Activated CD4-positive, alpha-beta T cell treated with anti-CD3 and anti-CD28 coated beads, Interleukin-2, amount 10 ng/mL, durations not matched to agents 7 days and 5 days (primary cell): ENCODE measurements around the gene EFCAB13. TPM values are rescaled to one million over a fixed set of nuclear protein-coding genes. Genes with fewer than 3 reads are reported as not detected.
"Not testable (repeated sequence)": the region's sequence is repeated elsewhere in the genome, so short reads cannot be mapped to it uniquely, and the experiment has no call there.

Experiments
- CTCF ChIA-PET: fragments of 350-600 bp; sonication (Branson Sonifier 250); formaldehyde crosslinking; loops from one replicate; lab custom pipeline; 2021; ENCODE audit warnings: antibody characterized with exemption; lab: Charles Lee
- POLR2A ChIA-PET: fragments of 350-600 bp; sonication (Branson Sonifier 250); formaldehyde crosslinking; loops from one replicate; lab custom pipeline; 2021; ENCODE audit warnings: antibody characterized with exemption; lab: Charles Lee
- DNase-seq: peaks from one replicate; pipeline ENCODE4 v3.0.0-alpha.2; 2020
- H3K27ac Mint-ChIP-seq: one replicate; pipeline ENCODE4 v1.8.0; 2021; ENCODE audit warnings: mild to moderate bottlenecking, moderate library complexity, mixed read lengths
- H3K27me3 Mint-ChIP-seq: one replicate; pipeline ENCODE4 v1.8.0; 2021; ENCODE audit warnings: mixed read lengths
- H3K36me3 Mint-ChIP-seq: one replicate; pipeline ENCODE4 v1.8.0; 2021; ENCODE audit warnings: low read depth, mixed read lengths
- H3K4me1 Mint-ChIP-seq: one replicate; pipeline ENCODE4 v1.8.0; 2021; ENCODE audit warnings: mixed read lengths
- H3K4me3 Mint-ChIP-seq: one replicate; pipeline ENCODE4 v1.8.0; 2021; ENCODE audit warnings: mild to moderate bottlenecking, moderate library complexity, mixed read lengths
- H3K9me3 Mint-ChIP-seq: one replicate; pipeline ENCODE4 v1.8.0; 2021; ENCODE audit warnings: mixed read lengths
- total RNA-seq, 2 experiments: library from RNA; stranded (reverse); gene quantifications; one replicate each; pipeline ENCODE4 v1.2.3, GENCODE V29; 2021

Gene EFCAB13
- total RNA-seq, 2 experiments from 2014 or later: 3.5 TPM

DNA sequence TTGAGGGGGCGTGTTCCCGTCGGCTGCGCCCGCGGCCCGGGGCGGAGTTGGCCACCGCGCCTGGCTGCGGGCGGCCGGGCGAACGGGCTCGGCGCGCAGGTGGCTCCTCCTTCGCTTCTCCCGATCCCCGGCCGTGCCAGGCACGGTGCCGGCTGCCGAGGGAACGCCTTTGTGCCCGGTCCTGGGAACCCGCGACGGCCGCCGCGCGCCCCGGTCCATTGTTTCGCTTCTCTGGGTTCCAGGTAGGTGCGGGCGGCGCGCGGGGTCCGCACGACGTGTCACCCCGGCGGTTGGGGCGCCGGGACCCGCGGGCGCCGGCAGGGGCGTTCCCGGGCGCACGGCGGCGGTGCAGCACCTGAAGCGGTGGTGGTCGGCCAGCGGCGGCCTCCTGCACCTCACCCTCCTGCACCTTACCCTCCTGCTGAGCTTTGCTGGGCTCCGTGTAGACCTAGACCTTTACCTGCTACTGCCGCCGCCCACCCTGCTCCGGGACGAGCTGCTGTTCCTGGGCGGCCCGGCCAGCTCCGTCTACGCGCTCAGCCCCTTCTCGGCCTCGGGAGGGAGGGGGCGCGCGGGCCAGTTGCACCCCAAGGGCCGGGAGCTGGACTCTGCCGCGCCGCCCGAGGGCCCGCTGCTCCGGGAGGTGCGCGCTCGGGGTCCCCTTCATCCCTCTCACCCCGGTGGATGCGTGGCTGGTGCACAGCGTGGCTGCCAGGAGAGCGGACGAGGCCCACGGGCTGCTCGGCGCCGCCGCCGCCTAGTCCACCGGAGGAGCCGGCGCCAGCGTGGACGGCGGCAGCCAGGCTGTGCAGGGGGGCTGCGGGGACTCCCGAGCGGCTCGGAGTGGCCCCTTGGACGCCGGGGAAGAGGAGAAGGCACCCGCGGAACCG lies 99.9 kb downstream of the EFCAB13 start:
- peak overlapping the region; percentile 62 for H3K4me3 Mint-ChIP-seq
- peaks cover 10% of the 10 kb centered on the region for H3K27me3 Mint-ChIP-seq
- no peak overlapping the region for H3K27ac Mint-ChIP-seq
- DNase-seq: no peak
- CTCF ChIA-PET: no interaction called here
- peaks cover 15% of the 10 kb centered on the region for H3K4me1 Mint-ChIP-seq
- peaks cover 2% of the 10 kb centered on the region for H3K9me3 Mint-ChIP-seq
- peaks cover 13% of the 10 kb centered on the region for H3K36me3 Mint-ChIP-seq
- POLR2A ChIA-PET: no interaction called here

- POLR2A ChIA-PET, H3K9me3 Mint-ChIP-seq, H3K27ac Mint-ChIP-seq, DNase-seq, H3K4me3 Mint-ChIP-seq, CTCF ChIA-PET: not testable (repeated sequence)
- Mint-ChIP-seq H3K27me3 (peaks cover 10% of the 10 kb centered on the region), H3K4me1 (peaks cover 15% of the 10 kb centered on the region), H3K36me3 (peaks cover 13% of the 10 kb centered on the region)
These were observed 101.5 kb downstream of the EFCAB13 start for GRCh38 chr17:47425233-47425632.

GRCh38 chr17:47425887-47426635 lies 102.3 kb downstream of the EFCAB13 start:
- H3K27me3 Mint-ChIP-seq: peaks cover 10% of the 10 kb centered on the region
- DNase-seq, H3K4me3 Mint-ChIP-seq, CTCF ChIA-PET, H3K9me3 Mint-ChIP-seq, H3K27ac Mint-ChIP-seq, POLR2A ChIA-PET: not testable (repeated sequence)
- H3K36me3 Mint-ChIP-seq: peaks cover 13% of the 10 kb centered on the region
- peaks cover 15% of the 10 kb centered on the region for H3K4me1 Mint-ChIP-seq

GRCh38 chr17:47427985-47428384 lies 104.2 kb downstream of the EFCAB13 start:
- Mint-ChIP-seq H3K4me1 (peaks cover 12% of the 10 kb centered on the region), H3K27ac (no peak overlapping the region), H3K27me3 (peaks cover 7% of the 10 kb centered on the region), H3K9me3 (peaks cover 2% of the 10 kb centered on the region), H3K4me3 (no peak overlapping the region), H3K36me3 (peaks cover 13% of the 10 kb centered on the region)
- ChIA-PET POLR2A (no interaction called here), CTCF (no interaction called here)
- no peak for DNase-seq

- CTCF ChIA-PET, H3K27ac Mint-ChIP-seq, DNase-seq, H3K27me3 Mint-ChIP-seq, POLR2A ChIA-PET, H3K9me3 Mint-ChIP-seq, H3K4me3 Mint-ChIP-seq, H3K4me1 Mint-ChIP-seq, H3K36me3 Mint-ChIP-seq: not testable (repeated sequence)
These were observed 108.5 kb downstream of the EFCAB13 start for GRCh38 chr17:47432240-47432639.

DNA sequence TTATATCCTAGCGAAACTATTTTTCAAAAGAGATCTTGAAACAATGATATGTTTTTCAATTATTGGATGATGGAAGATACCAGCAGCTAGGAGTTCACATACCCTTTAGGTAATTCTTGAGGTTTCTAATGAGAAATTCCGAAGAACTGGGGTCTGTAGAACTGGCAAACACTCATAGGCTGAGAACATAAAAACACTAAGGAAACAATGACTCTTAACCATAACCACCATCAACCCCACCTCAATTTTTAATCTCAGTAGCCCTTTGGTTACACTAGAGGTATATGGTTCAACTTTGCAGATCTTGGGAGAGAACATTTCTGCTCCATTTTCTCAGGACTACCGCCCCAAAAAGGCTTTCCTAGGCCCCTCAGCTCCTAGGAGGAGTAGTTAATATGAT lies 141.4 kb downstream of the EFCAB13 start:
- ChIA-PET POLR2A (no interaction called here), CTCF (no interaction called here)
- Mint-ChIP-seq H3K4me3 (no peak overlapping the region), H3K4me1 (no peaks in the 10 kb centered on the region), H3K9me3 (no peaks in the 10 kb centered on the region), H3K27ac (no peak overlapping the region), H3K27me3 (no peaks in the 10 kb centered on the region), H3K36me3 (peaks cover 4% of the 10 kb centered on the region)
- no peak for DNase-seq

GRCh38 chr17:47466976-47467375 lies 143.2 kb downstream of the EFCAB13 start:
- H3K27ac Mint-ChIP-seq, H3K36me3 Mint-ChIP-seq, H3K27me3 Mint-ChIP-seq, H3K4me3 Mint-ChIP-seq, CTCF ChIA-PET, DNase-seq, H3K9me3 Mint-ChIP-seq, POLR2A ChIA-PET, H3K4me1 Mint-ChIP-seq: not testable (repeated sequence)

DNA sequence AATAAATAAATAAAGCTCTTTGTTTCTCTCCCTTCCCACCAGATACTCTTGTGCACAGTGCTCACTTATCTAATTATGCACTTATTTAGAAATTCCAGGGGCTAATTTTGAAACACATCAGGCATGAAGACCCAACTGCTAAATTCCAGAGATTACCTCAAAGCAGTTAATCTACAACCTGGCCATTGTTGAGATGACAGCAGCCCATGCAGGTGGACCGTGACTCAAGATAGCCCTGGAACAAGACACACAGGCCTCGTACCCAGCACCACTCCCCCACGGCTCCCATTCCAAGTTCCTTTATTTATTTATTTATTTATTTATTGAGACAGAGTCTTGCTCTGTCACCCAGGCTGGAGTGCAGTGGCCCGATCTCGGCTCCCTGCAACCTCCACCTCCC lies 147.1 kb downstream of the EFCAB13 start:
- Mint-ChIP-seq H3K36me3 (peaks cover 4% of the 10 kb centered on the region), H3K4me1 (no peaks in the 10 kb centered on the region), H3K27ac (no peak overlapping the region), H3K4me3 (no peak overlapping the region), H3K9me3 (no peaks in the 10 kb centered on the region), H3K27me3 (no peaks in the 10 kb centered on the region)
- ChIA-PET CTCF (no interaction called here), POLR2A (no interaction called here)
- no peak for DNase-seq

GRCh38 chr17:47472073-47472472 lies 148.3 kb downstream of the EFCAB13 start:
- H3K27me3 Mint-ChIP-seq, H3K36me3 Mint-ChIP-seq, H3K4me3 Mint-ChIP-seq, POLR2A ChIA-PET, DNase-seq, H3K27ac Mint-ChIP-seq, H3K4me1 Mint-ChIP-seq, H3K9me3 Mint-ChIP-seq, CTCF ChIA-PET: not testable (repeated sequence)

Other genes starting within 250 kb of the EFCAB13 start
- gene CDC27, start 134.7 kb upstream of the EFCAB13 start, total RNA-seq: 100 to 1,000 TPM; 128 to 159 TPM
- not detected for gene MYL4, start 114.6 kb upstream of the EFCAB13 start, total RNA-seq
- under 1 TPM; 0.52 to 0.98 TPM for gene ITGB3, start 70.1 kb upstream of the EFCAB13 start, total RNA-seq
- gene NPEPPS, start 207.2 kb downstream of the EFCAB13 start, total RNA-seq: 100 to 1,000 TPM in 1 of 2 experiments, 10 to 100 TPM in 1; 79.6 to 110 TPM